ENCODE results near the gene CGREF1. TPM values are rescaled to one million over a fixed set of nuclear protein-coding genes. Genes with fewer than 3 reads are reported as not detected.

CGREF1 gene
- total and polyA plus RNA-seq, 4 donors = 0.55 to 0.89 (median 0.69) TPM

DNA sequence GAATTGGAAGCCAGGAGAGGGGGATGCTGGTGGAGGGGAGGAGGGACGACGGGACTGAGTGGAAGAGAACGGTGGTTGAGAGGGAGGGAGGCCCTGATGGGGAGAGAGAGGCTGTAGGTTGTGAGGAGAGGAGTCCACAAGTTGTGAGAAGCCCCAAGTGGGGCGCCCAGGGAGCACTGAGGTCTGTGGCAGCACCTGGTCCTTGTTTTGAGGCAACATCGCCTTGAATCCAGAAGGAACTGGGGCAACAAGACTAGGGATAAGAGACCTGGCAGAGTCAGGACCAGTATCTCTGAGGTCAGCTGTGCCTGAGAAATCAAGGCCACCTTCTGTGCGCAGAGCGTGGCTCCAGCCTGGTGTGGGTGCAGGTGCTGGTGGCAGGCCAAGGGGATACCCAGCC lies 19.2 kb upstream of the CGREF1 start:
- Histone ChIP-seq H3K4me3 (no peak overlapping the region), H3K27ac (ENCODE audit: low read depth in 1 of 2, low read length in 1 of 2) (no peak overlapping the region), H3K9me3 (ENCODE audit: control insufficient read depth in 4 of 4, insufficient read depth in 3 of 4, low read length in 3 of 4) (no peaks in the 10 kb centered on the region), H3K27me3 (ENCODE audit: control insufficient read depth in 3 of 3, insufficient read depth in 3 of 3, low read length in 2 of 3) (no peaks in the 10 kb centered on the region), H3K36me3 (ENCODE audit: control insufficient read depth in 4 of 4, insufficient read depth in 4 of 4, low read length in 4 of 4) (peaks cover 0 to 3% (median 0%) of the 10 kb centered on the region in 4 donors), H3K9ac (ENCODE audit: insufficient read depth in 1 of 2, low read length in 2 of 2) (no peak overlapping the region), H3K4me1 (ENCODE audit: control insufficient read depth in 5 of 5, insufficient read depth in 5 of 5, low read length in 5 of 5) (peaks cover 0 to 7% (median 4%) of the 10 kb centered on the region in 5 donors)
- DNase-seq = no peak
- no peak for ATAC-seq (ENCODE audit: insufficient read depth, low FRiP score)
- WGBS, 2 donors = 84 to 90% methylated on average over 7 of the region's 7 CpGs
- TF ChIP-seq, protein P1, sequence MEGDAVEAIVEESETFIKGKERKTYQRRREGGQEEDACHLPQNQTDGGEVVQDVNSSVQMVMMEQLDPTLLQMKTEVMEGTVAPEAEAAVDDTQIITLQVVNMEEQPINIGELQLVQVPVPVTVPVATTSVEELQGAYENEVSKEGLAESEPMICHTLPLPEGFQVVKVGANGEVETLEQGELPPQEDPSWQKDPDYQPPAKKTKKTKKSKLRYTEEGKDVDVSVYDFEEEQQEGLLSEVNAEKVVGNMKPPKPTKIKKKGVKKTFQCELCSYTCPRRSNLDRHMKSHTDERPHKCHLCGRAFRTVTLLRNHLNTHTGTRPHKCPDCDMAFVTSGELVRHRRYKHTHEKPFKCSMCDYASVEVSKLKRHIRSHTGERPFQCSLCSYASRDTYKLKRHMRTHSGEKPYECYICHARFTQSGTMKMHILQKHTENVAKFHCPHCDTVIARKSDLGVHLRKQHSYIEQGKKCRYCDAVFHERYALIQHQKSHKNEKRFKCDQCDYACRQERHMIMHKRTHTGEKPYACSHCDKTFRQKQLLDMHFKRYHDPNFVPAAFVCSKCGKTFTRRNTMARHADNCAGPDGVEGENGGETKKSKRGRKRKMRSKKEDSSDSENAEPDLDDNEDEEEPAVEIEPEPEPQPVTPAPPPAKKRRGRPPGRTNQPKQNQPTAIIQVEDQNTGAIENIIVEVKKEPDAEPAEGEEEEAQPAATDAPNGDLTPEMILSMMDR (IDR thresholded peaks at IDR 0.05; ENCODE audit: control extremely low read depth, extremely low read depth) = no peak

DNA sequence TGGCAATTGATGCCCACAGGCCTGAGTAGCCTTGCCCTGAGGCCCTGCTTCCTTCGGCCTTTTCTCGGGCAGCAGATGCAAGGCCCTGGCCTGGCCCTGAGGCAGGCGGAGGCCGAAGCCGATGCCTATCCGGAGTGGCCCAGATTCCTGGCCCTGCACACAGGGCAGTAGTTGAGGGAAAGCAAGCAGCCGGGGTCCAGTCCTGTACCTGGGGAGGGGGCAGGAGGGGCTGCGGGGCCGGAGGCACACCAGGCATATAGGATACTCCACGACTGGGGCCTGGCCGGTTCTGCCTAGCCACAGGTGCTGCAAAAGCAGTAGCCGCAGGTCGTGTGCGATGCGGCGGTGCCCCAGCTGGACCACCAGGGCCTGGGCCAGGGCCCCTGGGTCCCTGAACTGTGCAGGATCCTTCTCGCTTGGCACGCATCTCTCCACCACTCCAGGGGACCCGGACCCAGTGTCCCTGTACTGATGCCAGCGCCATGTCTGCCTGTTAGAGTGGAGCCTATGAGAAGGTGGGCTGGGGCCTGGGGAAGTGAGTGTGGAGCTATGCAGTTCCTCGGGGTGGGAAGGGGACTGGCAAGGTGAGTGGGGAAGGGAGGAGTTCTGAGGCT lies 18.5 kb upstream of the CGREF1 start:
- Histone ChIP-seq H3K4me3 (no peak overlapping the region), H3K4me1 (ENCODE audit: control insufficient read depth in 5 of 5, insufficient read depth in 5 of 5, low read length in 5 of 5) (peaks cover 0 to 12% (median 8%) of the 10 kb centered on the region in 5 donors), H3K9me3 (ENCODE audit: control insufficient read depth in 4 of 4, insufficient read depth in 3 of 4, low read length in 3 of 4) (no peaks in the 10 kb centered on the region), H3K27ac (ENCODE audit: low read depth in 1 of 2, low read length in 1 of 2) (no peak overlapping the region), H3K36me3 (ENCODE audit: control insufficient read depth in 4 of 4, insufficient read depth in 4 of 4, low read length in 4 of 4) (peaks cover 0 to 9% (median 3%) of the 10 kb centered on the region in 4 donors), H3K9ac (ENCODE audit: insufficient read depth in 1 of 2, low read length in 2 of 2) (no peak overlapping the region), H3K27me3 (ENCODE audit: control insufficient read depth in 3 of 3, insufficient read depth in 3 of 3, low read length in 2 of 3) (no peaks in the 10 kb centered on the region)
- 94 to 95% methylated on average over 21 of the region's 21 CpGs for WGBS, 2 donors
- TF ChIP-seq, protein P1 (IDR thresholded peaks at IDR 0.05; ENCODE audit: control extremely low read depth, extremely low read depth) = no peak
- DNase-seq (no peak), ATAC-seq (ENCODE audit: insufficient read depth, low FRiP score) (no peak)

GRCh38 chr2:27136751-27137150 lies 17.8 kb upstream of the CGREF1 start:
- no peak overlapping the region for H3K4me3 ChIP-seq
- H3K27ac ChIP-seq (ENCODE audit: low read depth in 1 of 2, low read length in 1 of 2) = no peak overlapping the region
- TF ChIP-seq, protein P1 (IDR thresholded peaks at IDR 0.05; ENCODE audit: control extremely low read depth, extremely low read depth) = no peak
- no peaks in the 10 kb centered on the region for H3K27me3 ChIP-seq (ENCODE audit: control insufficient read depth in 3 of 3, insufficient read depth in 3 of 3, low read length in 2 of 3)
- peaks cover 0 to 16% (median 9%) of the 10 kb centered on the region in 4 donors for H3K36me3 ChIP-seq (ENCODE audit: control insufficient read depth in 4 of 4, insufficient read depth in 4 of 4, low read length in 4 of 4)
- no peak overlapping the region for H3K9ac ChIP-seq (ENCODE audit: insufficient read depth in 1 of 2, low read length in 2 of 2)
- H3K9me3 ChIP-seq (ENCODE audit: control insufficient read depth in 4 of 4, insufficient read depth in 3 of 4, low read length in 3 of 4) = no peaks in the 10 kb centered on the region
- ATAC-seq (ENCODE audit: insufficient read depth, low FRiP score) (no peak), DNase-seq (no peak)
- H3K4me1 ChIP-seq (ENCODE audit: control insufficient read depth in 5 of 5, insufficient read depth in 5 of 5, low read length in 5 of 5) = peaks cover 0 to 12% (median 8%) of the 10 kb centered on the region in 5 donors
- 91 to 94% methylated on average over 7 of the region's 7 CpGs for WGBS, 2 donors

Measured in lung (tissue), 12 donors.